Left kidney (tissue), 2 donors: Measurements from ENCODE around the gene HSPB8. TPM values are rescaled to one million over a fixed set of nuclear protein-coding genes. Genes with fewer than 3 reads are reported as not detected.

ENCODE experiments used
- DNase-seq: peaks from one replicate; pipeline ENCODE4 v3.0.0-alpha.2; 2013
- polyA plus RNA-seq: library from polyadenylated mRNA; unstranded; fragments of 120-200 nt; gene quantifications from one replicate; pipeline ENCODE4 v1.2.1, GENCODE V29; 2013; ENCODE audit not compliant: insufficient read length

The HSPB8 gene
- polyA plus RNA-seq, 1 donor, result 4.8 TPM

DNA sequence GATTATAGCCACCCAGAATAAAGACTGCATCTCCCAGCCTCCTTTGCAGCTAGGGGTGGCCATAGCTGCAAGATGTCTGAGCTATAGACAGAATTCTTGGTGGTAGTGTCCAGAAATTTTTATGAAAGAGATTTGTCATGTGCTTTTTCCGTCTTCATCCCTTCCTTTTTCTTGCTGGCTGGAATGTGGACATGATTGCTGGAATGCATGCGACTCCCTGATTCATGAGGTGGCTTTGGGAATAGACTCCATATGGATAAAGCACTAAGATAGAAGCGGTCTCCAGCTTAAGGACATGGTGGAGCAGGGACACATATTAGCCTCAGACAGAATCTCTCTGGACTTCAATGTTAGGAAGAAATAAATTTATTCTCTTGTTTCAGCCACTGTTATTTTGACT lies 10.0 kb upstream of the HSPB8 start:
- DNase-seq, result no peak

DNA sequence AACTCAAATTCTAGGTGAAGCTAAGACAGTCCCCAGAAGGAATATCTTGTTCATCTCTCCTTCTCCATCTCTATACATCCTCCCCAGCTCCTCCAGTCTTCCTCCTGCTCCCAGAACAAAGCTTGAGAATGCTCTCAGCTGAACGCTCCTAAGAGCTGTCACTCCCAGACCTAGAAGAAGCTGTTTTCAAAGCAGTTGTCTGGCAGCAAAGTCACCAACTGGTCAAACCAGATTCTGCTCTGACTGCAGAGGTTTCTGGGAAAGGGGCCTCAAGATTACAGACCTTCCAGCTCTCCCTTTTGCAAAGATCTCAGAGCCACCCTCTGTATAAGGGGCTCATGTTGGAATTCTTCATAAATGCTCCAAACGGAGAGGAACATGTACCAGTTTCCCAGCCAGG lies 9.6 kb upstream of the HSPB8 start:
- no peak for DNase-seq

DNA sequence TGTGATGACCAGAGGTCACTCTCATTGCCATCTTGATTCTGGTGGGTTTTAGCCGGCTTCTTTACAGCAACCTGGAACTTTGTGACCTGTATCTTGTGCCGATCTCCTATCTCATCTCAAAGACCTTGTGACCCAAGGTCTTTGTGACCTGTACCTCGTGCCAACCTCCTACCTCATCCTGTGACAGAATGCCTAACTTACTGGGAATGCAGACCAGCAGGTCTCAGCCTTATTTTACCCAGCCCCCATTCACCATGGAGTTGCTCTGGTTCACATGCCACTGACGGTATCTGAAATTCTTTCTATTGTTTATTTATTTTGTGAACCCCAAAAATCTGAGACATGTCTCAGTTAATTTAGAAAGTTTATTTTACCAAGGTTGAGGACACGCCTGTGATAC lies 7.4 kb upstream of the HSPB8 start:
- DNase-seq, result no peak

DNA sequence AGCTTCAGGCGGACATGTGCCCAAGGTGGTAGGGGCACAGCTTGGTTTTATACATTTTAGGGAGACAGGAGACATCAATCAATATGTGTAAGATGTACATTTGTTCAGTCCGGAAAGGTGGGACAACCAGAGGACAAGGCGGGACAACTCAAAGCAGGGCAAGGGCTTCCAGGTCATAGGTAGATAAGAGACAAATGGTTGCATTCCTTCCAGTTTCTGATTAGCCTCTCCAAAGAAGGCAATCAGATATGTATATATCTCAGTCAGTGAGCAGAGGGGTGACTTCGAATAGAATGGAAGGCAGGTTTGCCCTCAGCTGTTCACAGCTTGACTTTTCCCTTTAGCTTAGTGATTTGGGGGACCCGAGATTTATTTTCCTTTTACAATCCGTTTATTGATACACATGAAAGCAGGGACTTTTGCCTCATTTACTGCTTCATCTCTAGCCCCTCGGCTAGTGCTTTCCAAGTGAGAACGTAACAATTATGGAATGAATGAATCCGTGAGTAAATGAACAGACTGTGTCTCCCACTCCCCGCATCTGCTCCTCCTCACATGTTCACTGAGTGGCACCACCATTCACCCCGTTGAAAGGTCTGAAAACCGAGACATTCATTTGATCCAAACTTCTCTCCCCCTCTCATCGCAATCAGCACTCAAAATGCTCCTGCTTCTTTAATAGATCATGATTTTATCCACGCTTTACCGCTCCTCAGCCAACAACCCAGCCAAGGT lies 6.9 kb upstream of the HSPB8 start:
- no peak for DNase-seq

DNA sequence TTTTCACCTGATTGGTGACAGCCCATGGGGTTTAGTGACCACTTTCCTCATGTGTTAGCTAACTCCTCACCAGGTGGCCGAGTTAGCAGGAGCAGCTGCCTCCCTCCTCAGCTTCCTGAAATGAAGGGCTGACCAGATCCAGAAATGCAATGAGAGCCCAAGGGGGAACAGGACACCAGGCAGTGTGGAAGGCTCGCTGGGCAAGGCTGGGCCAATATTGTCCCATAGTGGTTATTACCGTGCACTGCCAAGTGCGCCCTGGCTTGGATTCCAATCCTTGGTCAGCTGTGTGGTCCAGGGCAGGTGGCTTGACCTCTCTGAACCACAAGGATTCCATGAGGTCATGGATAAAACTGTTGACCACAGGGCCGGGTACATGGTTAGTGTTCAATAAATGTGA lies 3.6 kb upstream of the HSPB8 start:
- no peak for DNase-seq

DNA sequence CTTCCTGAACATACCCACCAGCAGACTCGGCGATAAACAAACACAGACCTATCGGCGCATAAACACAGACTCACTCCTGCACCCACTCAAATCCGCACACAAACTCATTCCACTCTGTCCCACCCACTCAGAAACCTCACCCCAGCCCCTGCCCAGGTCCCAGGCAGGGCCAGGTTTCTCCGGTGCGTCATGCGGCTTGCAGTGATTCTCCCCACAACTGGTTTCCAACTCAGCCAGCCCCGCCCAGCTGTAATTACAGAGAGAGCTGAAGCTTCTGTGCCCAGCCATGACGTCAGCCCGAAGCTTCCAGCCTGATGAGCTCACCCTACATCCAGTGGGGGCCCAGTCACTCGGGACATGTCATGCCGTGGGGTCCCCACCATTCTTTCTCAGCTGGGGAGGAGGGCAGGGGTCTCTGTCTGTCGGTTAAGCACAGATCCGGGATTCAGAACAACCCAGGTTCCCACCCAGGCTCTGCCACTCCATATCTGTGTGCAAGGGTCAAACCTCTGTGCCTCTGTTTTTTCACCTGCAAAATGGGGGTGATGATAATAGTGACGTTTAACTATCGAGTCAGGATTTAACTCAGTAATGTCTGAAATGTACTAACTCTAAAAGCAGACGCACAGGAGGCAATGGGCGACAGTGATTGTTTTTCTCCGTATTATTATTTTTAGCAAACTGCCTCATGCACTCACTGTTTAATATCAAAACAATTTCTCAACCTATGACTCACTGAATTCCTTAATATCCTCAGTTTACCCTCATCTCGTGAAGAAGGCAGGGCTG lies 2.3 kb upstream of the HSPB8 start:
- peak; percentile 50 for DNase-seq

DNA sequence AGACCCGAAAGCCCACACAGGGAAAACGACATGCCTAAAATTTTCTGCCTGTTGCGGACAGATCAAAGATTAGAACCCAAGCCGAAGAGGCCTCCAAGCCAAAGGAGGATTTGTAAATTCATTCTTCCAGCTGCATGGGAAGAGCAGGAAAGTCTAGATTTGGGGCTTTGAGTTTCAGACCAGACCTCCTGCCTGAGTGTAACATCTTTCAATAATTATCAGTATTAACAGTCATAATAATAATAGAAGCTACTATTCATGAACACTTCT lies 1.7 kb upstream of the HSPB8 start:
- DNase-seq, result no peak

DNA sequence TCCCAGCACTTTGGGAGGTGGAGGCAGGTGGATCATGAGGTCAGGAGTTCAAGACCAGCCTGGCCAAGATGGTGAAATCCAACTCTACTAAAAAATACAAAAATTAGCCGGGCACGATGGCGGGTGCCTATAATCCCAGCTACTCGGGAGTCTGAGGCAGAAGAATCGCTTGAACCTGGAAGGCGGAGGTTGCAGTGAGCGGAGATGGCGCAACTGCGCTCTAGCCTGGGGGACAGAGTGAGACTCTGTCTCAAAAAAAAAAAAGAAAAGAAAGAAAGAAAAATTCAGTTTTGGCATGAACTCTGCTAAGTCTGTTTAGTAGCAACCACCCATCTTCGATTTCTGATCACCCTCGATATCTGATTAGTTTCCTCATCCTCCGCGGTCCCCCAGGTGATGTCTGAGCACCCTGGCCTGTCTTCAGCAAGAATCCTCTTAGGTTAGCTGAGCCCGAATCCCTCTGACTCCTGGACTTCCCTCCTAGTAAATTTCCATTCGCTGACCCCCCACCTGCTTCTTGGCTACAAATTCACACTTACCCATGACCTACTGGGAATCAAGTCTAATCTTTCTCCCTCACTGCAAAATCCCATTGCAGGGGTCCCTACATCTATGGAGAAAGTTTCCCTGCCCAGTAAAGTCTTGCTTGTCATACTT lies 879 bp upstream of the HSPB8 start:
- no peak for DNase-seq

DNA sequence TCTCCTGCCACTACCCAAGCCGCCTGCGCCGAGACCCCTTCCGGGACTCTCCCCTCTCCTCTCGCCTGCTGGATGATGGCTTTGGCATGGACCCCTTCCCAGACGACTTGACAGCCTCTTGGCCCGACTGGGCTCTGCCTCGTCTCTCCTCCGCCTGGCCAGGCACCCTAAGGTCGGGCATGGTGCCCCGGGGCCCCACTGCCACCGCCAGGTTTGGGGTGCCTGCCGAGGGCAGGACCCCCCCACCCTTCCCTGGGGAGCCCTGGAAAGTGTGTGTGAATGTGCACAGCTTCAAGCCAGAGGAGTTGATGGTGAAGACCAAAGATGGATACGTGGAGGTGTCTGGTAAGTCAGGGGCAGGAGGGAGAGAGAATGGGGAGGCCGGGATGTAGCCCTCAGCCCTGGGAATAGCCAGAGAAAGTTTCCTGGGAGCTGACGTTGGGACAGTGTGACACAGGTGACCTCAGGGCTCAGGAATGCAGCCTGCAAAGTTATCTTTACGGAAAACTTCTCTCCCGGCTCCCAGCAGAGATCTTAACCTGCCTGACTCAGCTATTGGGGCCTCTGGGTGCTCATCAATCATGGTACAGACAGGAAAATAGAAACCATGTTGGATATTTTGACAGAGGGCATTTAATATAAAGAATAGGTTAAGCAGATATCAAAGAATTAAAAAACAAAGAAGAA lies 747 bp downstream of the HSPB8 start:
- DNase-seq, result no peak

DNA sequence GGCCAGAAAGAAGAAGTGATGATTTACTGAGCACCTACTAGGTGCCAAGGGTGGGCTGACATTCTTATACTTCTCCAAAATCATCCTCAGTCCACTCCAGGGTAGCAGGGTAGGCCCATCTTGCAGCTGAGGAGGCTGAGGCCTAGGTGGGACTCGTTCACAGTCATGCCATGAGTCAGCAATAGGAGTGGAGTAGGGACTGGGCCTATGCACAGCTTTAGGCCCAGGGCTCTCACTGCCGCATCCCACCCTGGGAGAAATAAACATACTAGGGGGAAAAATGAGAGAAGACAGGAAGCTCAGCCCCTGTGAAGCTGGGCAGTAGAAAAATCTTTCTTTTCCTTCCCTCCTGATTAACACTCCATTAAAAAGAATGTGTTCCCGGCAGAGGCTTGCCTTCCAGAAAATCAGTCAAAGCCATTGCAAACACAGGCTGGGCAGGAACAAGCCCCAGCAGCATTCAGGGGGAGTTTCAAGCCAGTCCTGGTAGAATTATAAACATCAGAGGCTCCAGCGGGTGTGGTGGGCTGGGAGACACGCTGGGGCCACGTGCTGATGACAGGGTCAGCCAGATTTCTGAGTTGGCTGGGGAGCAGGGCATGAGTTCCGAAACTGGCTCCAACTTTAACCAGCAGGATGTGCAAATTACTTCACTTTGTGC lies 1.8 kb downstream of the HSPB8 start:
- no peak for DNase-seq

DNA sequence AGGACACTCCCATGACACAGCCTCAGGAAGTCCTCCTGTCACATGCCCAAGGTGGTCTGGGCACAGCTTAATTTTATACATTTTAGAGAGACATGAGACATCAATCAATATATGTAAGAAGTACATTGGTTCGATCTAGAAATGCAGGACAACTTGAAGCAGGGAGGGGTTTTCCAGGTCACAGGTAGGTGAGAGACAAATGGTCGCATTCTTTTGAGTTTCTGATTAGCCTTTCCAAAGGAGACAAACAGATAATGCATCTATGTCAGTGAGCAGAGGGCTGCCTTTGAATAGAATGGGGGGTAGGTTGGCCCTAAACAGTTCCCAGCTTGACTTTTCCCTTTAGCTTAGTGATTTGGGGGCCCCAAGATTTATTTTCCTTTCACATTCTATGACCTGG lies 2.5 kb downstream of the HSPB8 start:
- no peak for DNase-seq

DNA sequence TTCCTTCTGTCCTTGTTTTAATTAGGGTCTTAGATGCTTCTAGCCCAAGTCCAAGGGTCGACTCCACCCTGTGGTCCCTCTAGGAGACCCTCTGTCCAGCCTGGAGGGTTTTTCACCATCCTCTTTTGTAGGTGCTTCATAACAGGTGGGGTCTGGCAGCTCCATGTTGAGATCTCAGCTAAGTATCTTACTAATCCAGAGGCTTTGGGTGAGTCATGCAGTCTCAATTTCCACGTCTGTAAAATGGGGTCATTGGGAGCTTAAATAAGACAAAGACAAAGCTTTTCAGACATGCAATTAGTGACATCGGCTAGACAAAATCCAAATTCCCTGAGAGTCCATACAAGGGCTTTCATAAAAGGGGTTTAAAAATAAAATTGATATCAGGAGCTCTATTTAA lies 3.2 kb downstream of the HSPB8 start:
- DNase-seq, result no peak

DNA sequence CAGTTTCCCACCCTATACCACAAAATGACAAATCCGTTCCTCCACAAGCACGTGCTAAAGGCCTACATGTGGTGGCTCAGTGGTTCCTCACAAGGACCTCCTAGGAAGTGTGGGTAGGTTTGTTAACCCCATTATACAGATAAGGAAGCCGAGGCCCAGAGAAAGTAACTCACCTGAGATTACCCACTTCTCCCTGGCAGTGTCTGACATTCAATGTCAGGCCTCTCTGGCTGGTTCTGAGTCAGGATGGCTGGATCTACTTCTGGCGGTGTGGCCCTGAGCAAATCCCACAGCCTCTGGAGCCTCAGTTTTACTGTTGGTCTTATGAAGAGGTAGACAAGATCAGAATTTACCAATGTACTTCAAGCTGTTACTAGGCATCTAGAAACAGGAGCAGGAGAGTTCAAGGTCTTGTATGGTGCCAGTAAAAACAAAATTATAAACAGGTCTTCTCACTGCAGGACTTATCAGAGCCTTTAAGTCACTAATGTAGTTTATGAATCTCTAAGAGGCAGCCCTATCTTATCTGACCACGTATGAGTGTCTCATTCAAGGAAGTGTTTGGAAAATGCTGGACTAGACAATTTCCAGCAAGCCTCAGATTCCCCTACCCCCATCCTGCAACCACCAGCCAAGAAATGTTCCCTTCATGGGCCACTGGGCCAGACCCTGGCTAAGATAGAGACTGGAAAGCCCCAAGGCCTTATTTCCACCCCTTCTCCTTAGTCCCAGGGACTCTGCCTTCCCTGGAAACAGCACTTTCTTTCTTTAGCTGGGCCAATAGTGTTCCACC lies 4.2 kb downstream of the HSPB8 start:
- no peak for DNase-seq

DNA sequence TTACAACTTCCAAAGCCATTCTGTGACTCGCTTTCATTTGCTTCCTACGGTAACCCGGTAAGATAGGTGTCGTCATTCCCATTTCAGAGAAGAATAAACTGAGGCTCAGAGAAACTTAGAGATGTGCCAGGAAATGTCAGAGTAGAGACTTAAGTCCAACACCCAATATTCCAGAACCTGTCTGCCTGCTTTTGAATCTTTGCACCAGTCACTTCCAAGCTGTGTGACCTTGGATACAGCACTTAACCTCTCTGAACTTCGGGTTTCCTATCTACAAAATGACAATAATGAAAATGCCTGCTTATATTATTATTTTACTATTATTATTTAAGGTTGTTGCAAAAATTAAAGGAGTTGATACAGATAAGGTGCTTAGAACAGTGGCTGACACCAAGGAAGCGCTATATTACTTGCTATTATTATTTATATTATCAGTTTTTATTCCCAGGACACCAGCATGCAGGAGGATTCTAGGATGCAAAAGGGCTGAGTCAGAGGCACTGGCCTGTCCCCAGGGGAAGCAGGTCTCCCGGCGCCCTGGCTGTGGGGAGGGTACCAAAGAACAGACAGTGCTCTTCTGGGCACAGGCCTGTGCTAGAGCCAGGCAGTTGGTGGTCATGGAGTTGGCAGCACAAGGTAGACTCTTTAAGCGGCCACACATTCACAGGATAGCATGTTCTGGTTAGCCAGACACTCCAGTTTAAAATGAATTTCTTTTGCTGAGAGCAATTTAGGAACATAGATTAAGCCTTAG lies 5.4 kb downstream of the HSPB8 start:
- DNase-seq, result no peak

DNA sequence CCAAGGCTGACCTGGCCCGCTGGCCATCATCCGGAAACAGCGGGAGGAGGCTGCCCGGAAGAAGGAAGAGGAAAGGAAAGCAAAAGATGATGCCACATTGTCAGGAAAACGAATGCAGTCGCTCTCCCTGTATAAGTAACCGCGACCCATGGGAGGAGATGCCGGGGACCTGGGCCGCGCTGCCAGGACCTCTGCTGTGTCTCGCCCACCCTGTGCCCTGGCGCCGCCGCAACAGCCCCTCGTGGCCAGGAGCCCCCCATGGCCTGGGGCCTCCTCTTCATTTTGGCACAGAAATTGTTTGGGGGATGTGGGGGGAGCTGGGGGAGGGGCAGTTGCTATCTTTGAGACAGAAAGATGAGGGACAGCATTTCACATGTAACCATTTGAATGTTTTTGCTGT lies 16.5 kb downstream of the HSPB8 start:
- DNase-seq, result no peak

DNA sequence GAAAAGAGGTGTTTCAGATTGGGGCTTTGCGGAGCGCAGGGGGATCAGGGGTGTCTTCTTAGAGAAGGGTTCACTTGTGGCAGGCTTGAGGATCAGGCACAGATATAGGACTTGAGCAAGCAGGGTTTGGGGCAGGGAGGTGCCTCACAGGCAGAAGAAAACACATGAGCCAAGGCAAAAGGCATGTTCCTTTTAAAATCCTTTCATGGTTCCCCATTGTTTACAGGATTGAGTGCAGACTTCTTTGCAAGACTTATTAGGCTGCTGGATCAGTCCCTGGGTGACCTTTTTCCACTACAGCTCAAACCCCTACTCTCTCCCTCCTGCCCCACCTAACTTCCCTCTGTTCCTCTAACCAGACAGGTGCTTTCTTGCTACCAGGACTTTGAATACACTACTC lies 19.7 kb downstream of the HSPB8 start:
- DNase-seq, result no peak

DNA sequence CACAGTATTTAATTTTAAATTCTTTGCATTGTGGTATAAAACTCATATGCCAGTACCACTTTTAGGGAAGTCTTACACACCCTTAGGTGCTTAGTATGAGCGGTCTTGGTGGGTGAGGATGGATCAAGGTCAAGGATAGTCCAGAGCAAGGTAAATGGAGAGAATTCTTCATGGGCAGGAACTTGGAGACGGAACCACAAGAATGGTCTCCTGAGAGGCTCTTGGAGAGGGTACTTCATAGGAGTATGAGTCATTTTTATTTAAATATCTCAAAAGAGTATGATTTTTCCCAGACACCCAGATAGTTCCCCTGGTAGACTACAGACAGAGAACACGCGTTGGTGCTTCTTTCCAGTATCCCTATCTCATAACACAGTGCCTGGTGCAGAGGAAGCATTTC lies 21.9 kb downstream of the HSPB8 start:
- DNase-seq, result no peak

DNA sequence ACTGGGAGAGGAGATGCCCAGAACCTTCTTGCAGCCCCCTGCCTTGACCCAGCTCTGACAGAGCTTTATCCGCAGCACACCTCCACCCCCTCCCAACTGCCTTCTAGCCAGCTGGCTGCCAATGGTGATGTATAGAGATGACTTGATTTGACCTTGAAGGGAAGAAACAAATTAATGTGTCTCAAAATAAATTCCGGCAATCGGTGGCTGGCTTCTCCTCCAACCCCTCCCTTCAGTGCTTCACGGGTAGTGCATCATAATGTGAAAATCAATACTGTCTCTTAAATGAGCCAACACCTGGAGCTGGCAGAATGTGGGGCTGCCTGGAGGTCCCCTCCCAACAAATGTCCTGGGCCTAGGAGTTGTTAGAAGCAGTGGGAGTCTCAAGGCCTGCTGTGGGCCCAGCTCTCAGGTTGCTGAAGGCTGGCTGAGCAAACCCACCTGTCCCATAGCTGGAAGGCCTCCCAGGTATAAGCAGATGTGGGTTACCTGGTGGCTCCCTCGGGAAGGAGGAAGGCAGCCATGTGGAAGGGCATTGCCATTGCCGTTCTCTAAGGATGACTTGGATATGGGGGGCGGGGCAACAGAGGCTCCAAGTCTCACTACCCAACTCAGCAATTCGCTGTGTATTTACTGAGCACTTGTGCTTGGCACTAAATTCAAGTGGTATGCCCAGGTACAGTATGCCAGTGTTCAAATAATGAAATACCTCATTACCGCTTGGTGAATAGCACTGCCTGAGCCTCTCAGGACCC lies 23.2 kb downstream of the HSPB8 start:
- no peak for DNase-seq

DNA sequence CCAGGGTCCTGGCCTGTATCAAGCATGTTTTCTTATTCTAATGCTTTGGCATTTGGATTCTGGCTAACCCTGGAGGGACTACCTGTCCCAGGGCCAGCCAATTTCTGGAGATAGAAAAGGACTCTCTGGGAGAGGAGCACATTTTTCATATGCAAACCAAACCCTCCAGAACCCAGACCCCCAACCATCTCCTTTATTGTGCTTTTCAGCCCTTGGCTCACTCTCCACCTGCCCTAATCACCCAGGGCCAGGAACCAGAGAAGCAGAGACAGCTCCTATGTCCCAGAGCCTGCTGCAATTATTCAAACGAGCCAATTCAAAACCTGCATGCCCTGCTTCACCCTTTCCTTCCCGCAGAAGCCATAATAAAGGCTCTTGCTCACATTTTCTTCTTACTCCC lies 23.8 kb downstream of the HSPB8 start:
- DNase-seq, result no peak

DNA sequence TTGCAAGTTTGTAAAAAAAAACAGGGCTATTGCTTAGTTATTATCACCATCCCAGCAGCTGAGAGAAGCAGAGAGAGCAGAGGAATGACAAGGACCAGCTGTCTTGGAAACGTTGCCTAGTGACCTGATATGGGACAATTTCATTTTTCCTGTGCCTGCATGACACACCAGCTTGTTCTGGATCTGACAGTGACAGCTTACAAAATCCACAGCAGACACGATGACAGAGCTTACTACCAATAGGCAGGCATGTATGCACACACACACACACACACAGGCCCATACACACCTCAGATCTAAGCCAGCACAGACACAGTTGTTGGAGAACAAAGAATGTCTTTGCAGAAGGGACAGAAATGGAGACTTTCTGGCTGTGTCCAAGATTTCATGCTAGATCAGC lies 25.4 kb downstream of the HSPB8 start:
- DNase-seq, result peak; percentile 39
